K562 (cell line): ENCODE data around the gene PAQR8. TPM values are rescaled to one million over a fixed set of nuclear protein-coding genes. Genes with fewer than 3 reads are reported as not detected.

Source experiments
- CSDE1 ChIP-seq, 2 experiments: fragments of 450-650 bp; IDR thresholded peaks; 2 replicates each; pipeline ENCODE4 v1.6.1; 2016; ENCODE audit warnings: mild to moderate bottlenecking in 1 of 2
- NFE2L1 ChIP-seq: fragments of 450-650 bp; IDR thresholded peaks from 2 replicates; pipeline ENCODE4 v1.6.1; 2016; ENCODE audit warnings: missing genetic modification characterization, low read depth, mild to moderate bottlenecking, missing compliant biosample characterization, moderate library complexity, borderline replicate concordance
- RCOR1 ChIP-seq, 2 experiments: IDR thresholded peaks; 2 replicates each; pipeline ENCODE4 v1.6.1; 2012; ENCODE audit warnings: low read depth in 2 of 2, low read length in 2 of 2, borderline replicate concordance in 1 of 2, improper control_type of control experiment in 1 of 2
- SIN3A ChIP-seq, 2 experiments: fragments of 150-350 bp in 1 of 2; IDR thresholded peaks; 2 replicates each; pipeline ENCODE4 v1.6.1; 2011 to 2016; ENCODE audit warnings: borderline replicate concordance in 2 of 2, low read depth in 2 of 2, low read length in 2 of 2, mild to moderate bottlenecking in 2 of 2, moderate library complexity in 2 of 2; ENCODE audit not compliant: control insufficient read depth in 1 of 2
- SRF ChIP-seq, 2 experiments: fragments of 250-450, 450-650 bp in 1 of 2; sonication (Bioruptor Pico) in 1 of 2; sonication (generic) in 1 of 2; formaldehyde crosslinking; IDR thresholded peaks; 2 replicates each; pipeline versions ENCODE4 v1.5.0 to v1.5.1; 2020 to 2022; ENCODE audit warnings: mild to moderate bottlenecking in 1 of 2, missing genetic modification reagents in 1 of 2
- TAF9B ChIP-seq: fragments of 450-650 bp; IDR thresholded peaks from 2 replicates; pipeline ENCODE4 v1.6.1; 2018; ENCODE audit warnings: mild to moderate bottlenecking; ENCODE audit not compliant: partially characterized antibody
- polyA plus RNA-seq, 8 experiments: library from polyadenylated mRNA; depleted of rRNA in 4 of 8; stranded (reverse) in 5 of 8; unstranded in 3 of 8; fragments of >200 nt; fragmentation: Nextera tagmentation in 2 of 8; fragmentation: Illumina TruSeq in 1 of 8; extraction: Ambion mirVana in 2 of 8; extraction: Trizol in 1 of 8; gene quantifications; 2 replicates each; pipeline versions ENCODE4 v1.2.1 to v1.2.3, GENCODE V29; 2011 to 2014; ENCODE audit warnings: inconsistent platforms in 1 of 8, missing spikeins in 1 of 8
- total RNA-seq, 7 experiments: library from RNA; depleted of rRNA in 6 of 7; stranded (reverse); fragments of >200 nt in 6 of 7; fragmentation: Illumina TruSeq in 2 of 7; extraction: Trizol in 2 of 7; gene quantifications; 2 replicates each; pipeline versions ENCODE4 v1.2.1 to v1.2.3, GENCODE V29; 2011 to 2021; ENCODE audit warnings: low replicate concordance in 1 of 7
- TF ChIP-seq, protein P1 (sequence below): fragments of 250-450 bp; sonication (Bioruptor Pico); IDR thresholded peaks from 2 replicates; pipeline ENCODE4 v1.4.0; 2020
- TF ChIP-seq, protein P2 (sequence below): fragments of 450-650 bp; IDR thresholded peaks from 2 replicates; pipeline ENCODE4 v1.6.1; 2016; ENCODE audit warnings: antibody characterized with exemption
- TF ChIP-seq, protein P3 (sequence below): sonication (generic); formaldehyde crosslinking; IDR thresholded peaks from 2 replicates; pipeline ENCODE4 v1.8.0; 2022; ENCODE audit warnings: missing genetic modification reagents, mild to moderate bottlenecking, moderate library complexity, borderline replicate concordance
- TF ChIP-seq, protein P4 (sequence below), 3 experiments: fragments of 200-800 bp in 1 of 3; fragments of 250-450 bp in 1 of 3; fragments of 450-650 bp in 1 of 3; sonication (Bioruptor Pico) in 1 of 3; sonication (Bioruptor generic) in 1 of 3; formaldehyde crosslinking in 1 of 3; IDR thresholded peaks; 2 replicates each; pipeline versions ENCODE4 v1.6.1 to v1.8.0; 2016 to 2022; ENCODE audit warnings: mild to moderate bottlenecking in 2 of 3, missing genetic modification characterization in 2 of 3, missing compliant biosample characterization in 1 of 3, moderate library complexity in 1 of 3

The PAQR8 gene
- total and polyA plus RNA-seq, 9 of the 15 experiments (the other 6 are each of a cell fraction or from before 2014, with no cell fraction given): 1.4 to 10.2 (median 3.5) TPM

DNA sequence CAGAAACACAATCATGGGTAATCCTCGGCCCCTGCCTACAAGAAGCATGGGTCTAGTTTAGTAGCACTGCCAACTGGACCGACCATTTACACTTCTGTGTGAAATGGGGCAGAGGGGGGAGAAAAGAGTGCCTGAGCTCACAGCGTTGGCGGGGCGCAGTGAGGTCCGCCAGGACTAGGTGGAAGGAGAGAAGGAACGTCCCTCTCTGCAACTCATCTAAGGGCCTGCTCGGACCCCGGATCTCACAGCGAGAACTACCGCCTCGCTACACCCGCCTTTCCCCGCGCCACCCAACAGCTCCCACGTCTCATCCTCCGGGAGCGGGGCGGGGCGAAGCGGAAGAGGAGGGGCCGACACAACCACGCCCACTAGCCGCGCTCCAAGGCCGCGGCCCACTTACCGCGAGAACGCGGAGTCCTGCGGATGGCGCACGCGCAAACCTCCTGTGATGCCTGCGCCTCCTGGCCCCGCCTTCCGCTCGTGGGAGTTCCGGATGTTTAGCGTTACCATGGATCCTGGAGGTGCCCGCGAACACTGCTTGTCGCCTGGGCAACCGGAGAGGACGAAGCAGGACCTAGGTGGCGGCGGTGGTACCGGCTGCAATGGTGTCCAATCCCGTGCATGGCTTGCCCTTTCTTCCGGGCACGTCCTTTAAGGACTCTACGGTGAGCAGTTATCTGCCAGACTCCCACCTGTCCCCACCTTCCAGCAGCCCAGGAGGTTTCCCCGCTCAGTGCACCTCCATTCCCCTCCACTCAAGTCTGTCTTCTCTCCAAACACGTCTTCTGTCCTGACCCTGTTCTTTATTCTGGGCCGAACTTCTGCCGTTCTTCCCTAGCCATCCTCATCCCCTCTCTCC lies 58.1 kb downstream of the PAQR8 start, which contains the start of gene EFHC1 (continued):
- TF ChIP-seq, protein P1, sequence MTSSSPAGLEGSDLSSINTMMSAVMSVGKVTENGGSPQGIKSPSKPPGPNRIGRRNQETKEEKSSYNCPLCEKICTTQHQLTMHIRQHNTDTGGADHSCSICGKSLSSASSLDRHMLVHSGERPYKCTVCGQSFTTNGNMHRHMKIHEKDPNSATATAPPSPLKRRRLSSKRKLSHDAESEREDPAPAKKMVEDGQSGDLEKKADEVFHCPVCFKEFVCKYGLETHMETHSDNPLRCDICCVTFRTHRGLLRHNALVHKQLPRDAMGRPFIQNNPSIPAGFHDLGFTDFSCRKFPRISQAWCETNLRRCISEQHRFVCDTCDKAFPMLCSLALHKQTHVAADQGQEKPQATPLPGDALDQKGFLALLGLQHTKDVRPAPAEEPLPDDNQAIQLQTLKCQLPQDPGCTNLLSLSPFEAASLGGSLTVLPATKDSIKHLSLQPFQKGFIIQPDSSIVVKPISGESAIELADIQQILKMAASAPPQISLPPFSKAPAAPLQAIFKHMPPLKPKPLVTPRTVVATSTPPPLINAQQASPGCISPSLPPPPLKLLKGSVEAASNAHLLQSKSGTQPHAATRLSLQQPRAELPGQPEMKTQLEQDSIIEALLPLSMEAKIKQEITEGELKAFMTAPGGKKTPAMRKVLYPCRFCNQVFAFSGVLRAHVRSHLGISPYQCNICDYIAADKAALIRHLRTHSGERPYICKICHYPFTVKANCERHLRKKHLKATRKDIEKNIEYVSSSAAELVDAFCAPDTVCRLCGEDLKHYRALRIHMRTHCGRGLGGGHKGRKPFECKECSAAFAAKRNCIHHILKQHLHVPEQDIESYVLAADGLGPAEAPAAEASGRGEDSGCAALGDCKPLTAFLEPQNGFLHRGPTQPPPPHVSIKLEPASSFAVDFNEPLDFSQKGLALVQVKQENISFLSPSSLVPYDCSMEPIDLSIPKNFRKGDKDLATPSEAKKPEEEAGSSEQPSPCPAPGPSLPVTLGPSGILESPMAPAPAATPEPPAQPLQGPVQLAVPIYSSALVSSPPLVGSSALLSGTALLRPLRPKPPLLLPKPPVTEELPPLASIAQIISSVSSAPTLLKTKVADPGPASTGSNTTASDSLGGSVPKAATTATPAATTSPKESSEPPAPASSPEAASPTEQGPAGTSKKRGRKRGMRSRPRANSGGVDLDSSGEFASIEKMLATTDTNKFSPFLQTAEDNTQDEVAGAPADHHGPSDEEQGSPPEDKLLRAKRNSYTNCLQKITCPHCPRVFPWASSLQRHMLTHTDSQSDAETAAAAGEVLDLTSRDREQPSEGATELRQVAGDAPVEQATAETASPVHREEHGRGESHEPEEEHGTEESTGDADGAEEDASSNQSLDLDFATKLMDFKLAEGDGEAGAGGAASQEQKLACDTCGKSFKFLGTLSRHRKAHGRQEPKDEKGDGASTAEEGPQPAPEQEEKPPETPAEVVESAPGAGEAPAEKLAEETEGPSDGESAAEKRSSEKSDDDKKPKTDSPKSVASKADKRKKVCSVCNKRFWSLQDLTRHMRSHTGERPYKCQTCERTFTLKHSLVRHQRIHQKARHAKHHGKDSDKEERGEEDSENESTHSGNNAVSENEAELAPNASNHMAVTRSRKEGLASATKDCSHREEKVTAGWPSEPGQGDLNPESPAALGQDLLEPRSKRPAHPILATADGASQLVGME (CRISPR knock-in tag): peak; percentile 73; the same call in 1 of the 2 replicates
- TF ChIP-seq SRF (CRISPR knock-in tag; IDR thresholded peaks at IDR 0.05) (0 out of 4 replicates have a peak, but pooled peaks of 1 of the 2 experiments have one; percentile 46), TAF9B (peak; percentile 42), RCOR1 (IDR thresholded peaks at IDR 0.05; ENCODE audit: borderline replicate concordance in 1 of 2, low read depth in 2 of 2, low read length in 2 of 2) (peak in 1 of 2 experiments; percentile 92; a peak in 2 of 4 replicates), CSDE1 (IDR thresholded peaks at IDR 0.05) (peak in 1 of 2 experiments; percentile 90; a peak in 2 of 4 replicates), SIN3A (IDR thresholded peaks at IDR 0.05; ENCODE audit: borderline replicate concordance in 2 of 2, control insufficient read depth in 1 of 2, low read depth in 2 of 2, low read length in 2 of 2) (peak; percentile 89 to 94), NFE2L1 (tag) (no peak)
- TF ChIP-seq, protein P2, sequence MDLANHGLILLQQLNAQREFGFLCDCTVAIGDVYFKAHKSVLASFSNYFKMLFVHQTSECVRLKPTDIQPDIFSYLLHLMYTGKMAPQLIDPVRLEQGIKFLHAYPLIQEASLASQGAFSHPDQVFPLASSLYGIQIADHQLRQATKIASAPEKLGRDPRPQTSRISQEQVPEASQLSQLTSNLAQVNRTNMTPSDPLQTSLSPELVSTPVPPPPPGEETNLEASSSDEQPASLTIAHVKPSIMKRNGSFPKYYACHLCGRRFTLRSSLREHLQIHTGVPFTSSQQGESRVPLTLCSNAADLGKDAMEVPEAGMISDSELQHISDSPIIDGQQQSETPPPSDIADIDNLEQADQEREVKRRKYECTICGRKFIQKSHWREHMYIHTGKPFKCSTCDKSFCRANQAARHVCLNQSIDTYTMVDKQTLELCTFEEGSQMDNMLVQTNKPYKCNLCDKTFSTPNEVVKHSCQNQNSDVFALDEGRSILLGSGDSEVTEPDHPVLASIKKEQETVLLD: no peak
- TF ChIP-seq, protein P3, sequence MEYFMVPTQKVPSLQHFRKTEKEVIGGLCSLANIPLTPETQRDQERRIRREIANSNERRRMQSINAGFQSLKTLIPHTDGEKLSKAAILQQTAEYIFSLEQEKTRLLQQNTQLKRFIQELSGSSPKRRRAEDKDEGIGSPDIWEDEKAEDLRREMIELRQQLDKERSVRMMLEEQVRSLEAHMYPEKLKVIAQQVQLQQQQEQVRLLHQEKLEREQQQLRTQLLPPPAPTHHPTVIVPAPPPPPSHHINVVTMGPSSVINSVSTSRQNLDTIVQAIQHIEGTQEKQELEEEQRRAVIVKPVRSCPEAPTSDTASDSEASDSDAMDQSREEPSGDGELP (CRISPR knock-in tag): peak; percentile 67; the same call in 1 of the 2 replicates
- TF ChIP-seq, protein P4, sequence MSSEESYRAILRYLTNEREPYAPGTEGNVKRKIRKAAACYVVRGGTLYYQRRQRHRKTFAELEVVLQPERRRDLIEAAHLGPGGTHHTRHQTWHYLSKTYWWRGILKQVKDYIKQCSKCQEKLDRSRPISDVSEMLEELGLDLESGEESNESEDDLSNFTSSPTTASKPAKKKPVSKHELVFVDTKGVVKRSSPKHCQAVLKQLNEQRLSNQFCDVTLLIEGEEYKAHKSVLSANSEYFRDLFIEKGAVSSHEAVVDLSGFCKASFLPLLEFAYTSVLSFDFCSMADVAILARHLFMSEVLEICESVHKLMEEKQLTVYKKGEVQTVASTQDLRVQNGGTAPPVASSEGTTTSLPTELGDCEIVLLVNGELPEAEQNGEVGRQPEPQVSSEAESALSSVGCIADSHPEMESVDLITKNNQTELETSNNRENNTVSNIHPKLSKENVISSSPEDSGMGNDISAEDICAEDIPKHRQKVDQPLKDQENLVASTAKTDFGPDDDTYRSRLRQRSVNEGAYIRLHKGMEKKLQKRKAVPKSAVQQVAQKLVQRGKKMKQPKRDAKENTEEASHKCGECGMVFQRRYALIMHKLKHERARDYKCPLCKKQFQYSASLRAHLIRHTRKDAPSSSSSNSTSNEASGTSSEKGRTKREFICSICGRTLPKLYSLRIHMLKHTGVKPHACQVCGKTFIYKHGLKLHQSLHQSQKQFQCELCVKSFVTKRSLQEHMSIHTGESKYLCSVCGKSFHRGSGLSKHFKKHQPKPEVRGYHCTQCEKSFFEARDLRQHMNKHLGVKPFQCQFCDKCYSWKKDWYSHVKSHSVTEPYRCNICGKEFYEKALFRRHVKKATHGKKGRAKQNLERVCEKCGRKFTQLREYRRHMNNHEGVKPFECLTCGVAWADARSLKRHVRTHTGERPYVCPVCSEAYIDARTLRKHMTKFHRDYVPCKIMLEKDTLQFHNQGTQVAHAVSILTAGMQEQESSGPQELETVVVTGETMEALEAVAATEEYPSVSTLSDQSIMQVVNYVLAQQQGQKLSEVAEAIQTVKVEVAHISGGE (CRISPR knock-in tag; IDR thresholded peaks at IDR 0.05): 0 out of 6 replicates have a peak, but pooled peaks of 1 of the 3 experiments have one; percentile 46
